ENCODE results near the gene NCK1. TPM values are rescaled to one million over a fixed set of nuclear protein-coding genes. Genes with fewer than 3 reads are reported as not detected.
"Not testable (repeated sequence)": the region's sequence is repeated elsewhere in the genome, so short reads cannot be mapped to it uniquely, and the experiment has no call there.

NCK1 gene
- total RNA-seq, 1 experiment from 2014 or later, result 33.0 TPM

DNA sequence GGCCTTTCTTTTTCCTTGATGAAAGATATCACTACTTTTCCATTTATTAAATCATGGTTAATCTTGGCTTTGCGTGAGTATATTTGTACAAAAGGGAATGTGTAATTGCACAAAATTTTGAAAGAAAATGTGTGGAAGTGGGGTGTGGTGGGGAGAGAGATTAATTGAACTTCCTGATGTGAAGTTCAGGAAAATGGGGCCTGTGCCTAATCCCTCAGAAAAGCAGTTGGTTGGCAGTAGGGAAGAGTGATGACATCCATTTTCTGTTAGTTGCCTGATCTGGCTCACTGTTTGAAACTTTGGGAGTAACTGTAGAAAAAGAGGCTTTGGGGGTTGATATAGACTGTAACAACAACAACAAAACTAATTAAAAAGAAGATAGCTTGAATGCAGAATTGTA is 85.0 kb downstream of the NCK1 start:
- no peak for DNase-seq (ENCODE audit: low read depth)

DNA sequence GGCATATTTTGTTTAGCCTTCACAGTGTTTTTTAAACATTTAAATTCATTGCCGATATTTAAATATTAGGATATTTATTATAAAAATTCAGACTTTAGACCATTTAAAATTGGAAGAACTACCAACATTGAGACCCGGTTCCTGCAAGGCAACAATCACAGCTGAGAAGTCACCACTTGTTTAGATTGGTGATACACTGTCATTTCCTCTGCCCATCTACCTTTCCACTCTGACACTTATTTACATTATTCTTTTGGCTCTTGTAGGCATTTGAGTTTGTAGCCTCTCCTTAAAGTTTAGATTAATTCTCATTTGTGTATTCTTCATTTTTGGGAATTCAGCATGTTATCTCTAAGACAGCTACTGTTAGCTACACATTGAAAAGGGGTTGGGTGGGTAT is 85.5 kb downstream of the NCK1 start:
- no peak for DNase-seq (ENCODE audit: low read depth)

DNA sequence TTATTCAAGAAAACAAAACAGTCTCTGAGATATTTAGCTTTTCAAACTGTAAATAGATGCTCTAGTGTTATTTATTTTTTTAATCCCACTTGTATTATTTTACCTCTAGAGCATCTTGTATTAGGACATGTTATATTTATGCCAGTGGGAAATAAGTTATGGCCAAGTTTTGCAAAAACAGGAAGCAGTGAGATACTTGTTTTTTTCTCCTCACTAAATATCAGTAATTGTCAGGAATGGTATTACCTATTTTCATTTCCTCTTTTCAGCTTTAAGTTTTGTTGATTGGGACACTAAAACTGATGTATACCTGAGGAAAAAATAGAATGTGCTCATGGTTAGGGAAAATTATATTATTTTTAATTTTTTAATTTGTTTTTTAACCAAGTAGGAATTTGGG is 87.1 kb downstream of the NCK1 start:
- DNase-seq (ENCODE audit: low read depth), result no peak

DNA sequence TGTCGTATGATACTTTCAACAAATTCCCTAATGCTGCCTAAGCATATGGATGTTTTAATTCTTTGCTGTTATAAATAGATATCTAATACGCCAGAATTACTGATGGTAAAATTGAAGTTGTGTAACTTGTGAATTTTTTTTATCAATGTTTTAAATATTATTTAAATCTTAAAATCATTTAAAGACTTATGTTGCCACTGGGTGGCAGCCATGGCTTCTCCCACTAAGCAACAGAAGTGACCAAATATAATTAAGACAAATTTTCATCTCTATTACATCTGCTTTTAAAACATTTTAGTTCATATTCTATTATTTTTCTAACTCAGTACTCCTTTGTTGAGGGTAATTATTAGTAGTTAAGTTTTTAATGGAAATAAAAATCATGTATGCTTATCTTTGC is 87.7 kb downstream of the NCK1 start:
- peak; percentile 13 for DNase-seq (ENCODE audit: low read depth)

DNA sequence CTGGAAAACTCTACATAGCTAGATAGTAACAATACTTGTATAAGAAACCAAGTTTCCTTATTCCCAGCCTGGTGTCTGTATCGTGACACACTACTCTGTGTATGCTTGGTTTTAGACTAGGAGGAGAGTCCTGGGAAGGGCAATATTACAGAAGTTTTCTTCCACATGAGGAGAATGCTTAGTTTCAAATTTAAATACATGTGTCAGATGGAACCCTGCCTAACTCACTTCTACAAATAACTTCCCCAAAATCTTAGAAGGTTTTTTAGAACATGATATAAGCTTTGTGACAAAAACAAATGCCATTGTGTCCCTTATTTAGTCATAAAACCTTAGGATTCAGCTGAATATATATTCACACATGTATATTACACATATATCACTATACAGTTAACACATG is 88.6 kb downstream of the NCK1 start:
- DNase-seq (ENCODE audit: low read depth), result no peak

DNA sequence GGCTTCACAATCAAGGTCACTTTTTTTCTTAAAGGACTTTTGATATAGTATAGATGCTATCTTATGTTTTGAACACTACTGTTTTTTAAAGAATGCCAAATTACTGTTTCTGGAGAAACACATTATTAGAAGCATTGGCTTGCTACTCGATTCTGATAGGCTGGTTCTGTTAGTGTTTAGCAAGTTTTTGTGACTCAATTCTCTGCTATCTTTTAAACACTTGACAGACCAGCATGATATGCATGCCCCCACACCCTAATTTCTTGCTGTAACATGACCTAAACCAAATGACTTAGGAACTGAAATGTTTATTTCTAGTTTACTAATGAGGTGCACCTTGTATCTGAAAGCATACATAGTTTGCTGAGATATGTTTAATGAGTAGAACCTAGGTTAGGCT is 90.3 kb downstream of the NCK1 start:
- peak; percentile 18 for DNase-seq (ENCODE audit: low read depth)

DNA sequence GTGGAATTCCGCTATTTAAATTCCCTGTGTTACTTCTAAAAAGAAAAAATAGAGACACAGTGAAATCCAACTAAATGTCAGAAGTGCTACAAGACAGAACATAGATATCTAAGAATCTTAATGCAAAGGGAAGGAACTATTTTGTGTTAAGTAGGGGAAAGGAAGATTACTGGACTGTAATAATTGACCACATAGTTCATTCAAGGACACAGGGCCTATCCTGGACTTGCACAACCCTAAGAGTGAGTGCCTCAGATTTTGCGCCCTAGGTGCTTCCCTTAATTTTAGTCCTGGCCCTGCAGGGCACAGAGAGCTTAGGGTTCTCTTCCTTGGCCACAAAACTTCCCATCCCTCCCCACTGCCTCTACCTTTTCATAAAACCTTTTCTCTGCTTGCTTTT is 92.2 kb downstream of the NCK1 start:
- DNase-seq (ENCODE audit: low read depth), result no peak

DNA sequence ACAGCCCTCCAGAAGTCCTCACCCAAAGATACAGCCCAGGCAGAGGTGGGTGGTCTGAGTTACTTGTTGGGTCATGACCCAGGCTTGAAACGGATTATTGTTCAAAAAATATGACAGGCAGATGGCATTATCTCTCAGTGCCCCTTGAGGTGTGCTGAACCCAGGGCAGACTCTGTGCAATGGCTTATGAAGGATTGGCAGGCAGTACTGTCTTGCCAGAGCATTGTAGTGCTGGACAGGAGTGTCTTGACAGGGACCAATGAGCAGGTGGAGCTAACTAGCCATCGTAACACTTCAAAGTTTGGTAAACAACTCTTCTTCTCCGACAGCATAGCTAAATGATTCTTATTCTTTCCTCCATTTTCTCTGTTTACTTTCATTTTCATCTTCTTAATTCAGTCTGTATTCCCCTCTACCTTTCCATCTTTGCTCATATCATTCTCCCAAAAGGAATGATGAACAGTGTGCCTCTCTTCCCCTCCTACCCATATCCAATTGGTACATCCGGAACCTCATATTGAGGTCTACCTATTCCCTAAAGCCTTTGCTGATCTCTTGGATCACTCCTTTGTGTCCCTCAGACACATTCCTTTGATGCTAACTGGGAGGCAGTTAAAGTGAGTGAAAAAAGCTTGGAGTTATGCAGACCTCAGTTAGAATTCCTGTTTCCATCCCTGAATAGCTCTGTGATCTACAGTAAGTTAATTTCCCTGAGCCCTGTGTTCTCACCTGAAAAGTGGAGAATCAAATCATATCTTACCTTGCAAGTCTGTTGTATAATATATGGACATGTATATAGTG is 93.2 kb downstream of the NCK1 start:
- DNase-seq (ENCODE audit: low read depth), result peak; percentile 26

DNA sequence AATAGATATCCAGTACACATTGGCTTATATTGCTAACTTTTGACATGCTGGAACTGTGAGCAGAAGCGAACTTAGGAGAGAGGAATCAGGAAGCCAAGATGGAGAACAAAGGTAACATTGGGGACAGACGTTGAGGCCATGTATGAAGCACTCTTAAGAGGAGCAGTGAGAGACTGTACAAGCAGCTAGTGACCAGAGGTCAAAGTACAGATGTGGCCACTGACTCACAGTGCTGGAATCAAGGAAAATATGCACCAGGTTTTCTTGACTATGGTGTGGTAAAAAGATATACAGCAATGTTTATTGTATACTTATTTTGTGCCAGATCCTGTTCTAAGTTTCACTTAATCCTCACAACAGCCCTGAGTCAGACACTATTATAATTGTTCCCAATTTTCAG is 93.8 kb downstream of the NCK1 start:
- peak; percentile 90 for DNase-seq (ENCODE audit: low read depth)

DNA sequence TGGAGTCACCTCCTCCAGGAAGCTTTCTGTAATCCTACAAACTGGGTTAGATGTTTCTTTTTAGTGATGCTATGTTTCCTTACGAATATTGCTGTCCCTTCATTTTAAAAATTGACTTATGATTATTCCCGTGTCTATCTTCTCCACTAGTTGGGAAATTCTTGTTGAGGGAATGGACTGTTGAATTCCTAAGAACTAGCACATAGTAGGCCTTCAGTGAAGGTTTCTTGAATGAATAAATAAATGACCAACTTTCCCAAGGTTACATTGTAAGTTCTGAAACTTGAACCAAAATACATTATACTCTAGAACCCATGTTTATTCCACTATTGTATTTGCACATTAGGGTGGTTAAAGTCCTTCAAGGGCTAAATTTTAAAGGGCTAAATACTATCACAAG is 95.0 kb downstream of the NCK1 start:
- DNase-seq (ENCODE audit: low read depth), result no peak

DNA sequence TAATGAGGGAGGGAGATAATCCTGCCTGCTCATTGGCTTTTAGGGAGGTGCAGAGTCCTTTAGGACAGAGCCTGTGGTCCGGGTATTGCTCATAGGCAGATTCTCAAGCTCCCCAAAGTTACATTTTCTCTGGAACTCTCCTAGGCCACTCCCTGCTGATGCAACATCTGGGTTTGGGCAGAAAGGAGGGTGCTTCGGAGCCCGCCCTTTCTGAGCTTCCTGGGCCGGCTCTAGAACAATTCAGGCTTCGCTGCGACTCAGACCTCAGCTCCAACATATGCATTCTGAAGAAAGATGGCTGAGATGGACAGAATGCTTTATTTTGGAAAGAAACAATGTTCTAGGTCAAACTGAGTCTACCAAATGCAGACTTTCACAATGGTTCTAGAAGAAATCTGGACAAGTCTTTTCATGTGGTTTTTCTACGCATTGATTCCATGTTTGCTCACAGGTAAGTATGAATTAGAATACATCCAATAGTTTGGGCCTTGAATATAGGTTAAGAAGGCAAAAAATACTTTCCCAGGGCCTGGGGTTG is 95.8 kb downstream of the NCK1 start, which contains the start of gene IL20RB:
TSS of gene IL20RB (plus strand) at position 233 of the 538 bp plus-strand sequence. CDS start at position 364, 131 bp downstream.
- DNase-seq (ENCODE audit: low read depth), result peak; percentile 57

DNA sequence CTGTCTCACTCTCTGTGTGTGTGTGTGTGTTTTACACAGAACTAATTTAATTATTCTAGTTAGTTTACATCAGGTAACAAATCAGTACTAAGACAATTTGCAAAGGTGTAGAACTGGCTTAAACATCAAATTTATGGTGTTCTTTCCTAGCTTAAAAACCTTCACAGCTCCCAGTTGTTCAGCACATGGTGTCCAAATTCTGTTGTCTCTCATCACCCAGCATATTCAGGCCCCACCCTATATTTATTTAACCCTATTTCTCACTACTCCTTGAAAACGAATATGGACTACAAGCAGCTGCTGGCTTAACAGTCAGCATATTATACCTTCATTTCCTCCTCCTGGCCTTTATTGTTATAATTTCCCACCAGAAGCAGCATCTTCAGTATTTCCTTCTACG is 96.9 kb downstream of the NCK1 start:
- DNase-seq (ENCODE audit: low read depth), result peak; percentile 31

DNA sequence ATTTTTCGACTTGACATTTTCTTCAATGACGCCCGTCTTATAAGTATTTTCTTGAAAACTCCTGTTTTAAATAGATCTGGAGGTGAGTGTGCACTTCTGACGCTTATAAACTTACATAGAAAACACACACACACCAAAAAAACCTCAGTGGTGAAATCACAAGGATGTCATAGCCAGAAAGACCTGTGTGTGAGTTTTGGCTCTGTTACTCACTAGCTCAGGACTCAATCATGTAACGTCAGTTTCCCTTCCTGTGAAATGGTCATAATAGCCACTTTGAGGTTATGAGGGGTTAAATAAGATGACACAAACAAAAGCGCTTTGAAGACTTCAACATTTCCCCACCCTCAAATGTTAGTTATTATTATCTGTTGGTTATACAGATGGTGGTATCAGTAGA is 97.6 kb downstream of the NCK1 start:
- DNase-seq (ENCODE audit: low read depth), result no peak

DNA sequence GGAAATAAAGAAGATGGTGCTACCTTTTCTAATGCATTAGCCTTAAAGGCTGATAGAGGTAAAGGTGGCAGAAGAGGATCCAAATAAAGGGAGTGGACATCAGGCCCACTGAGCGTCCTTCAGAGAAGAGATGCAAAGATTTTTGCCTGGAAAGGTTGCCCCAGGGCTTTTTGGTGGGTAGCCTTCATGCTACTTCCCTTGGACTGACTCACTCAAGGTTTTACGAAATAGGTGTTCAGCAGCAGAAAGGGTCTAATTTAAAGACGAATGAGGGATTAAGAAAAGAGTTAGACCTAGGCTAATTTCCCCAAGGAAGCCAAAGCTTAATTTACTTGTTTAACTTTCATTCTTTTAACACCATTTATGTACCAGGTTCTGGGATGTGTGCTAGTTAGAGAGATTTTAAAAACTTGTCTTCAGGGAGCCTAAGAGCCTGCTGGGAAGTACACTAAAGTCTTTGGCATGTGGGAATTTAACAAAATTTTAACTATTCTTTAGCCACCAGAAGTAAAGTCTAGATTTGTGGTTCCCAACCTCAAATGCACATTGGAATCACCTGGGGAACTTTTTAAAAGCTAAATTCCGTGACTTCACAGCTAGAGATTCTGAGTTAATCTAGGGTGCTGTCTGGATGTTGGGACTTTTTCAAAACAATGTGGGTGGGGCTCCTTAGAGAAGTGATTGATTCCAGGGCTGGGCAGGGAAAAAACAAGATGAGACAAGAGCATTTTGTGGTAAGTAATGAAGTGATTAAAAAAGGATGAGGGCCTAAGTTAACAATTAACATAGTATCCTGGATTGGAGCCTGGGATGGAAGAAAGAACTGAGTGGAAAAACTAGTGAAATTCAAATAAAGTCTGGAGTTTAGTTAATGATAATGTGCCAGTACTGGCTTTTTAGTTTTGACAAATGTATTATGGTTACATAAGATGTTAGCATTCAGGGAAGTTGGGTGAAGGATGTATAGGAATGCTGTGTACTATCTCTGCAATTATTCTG is 99.1 kb downstream of the NCK1 start:
- DNase-seq (ENCODE audit: low read depth), result peak; percentile 11

DNA sequence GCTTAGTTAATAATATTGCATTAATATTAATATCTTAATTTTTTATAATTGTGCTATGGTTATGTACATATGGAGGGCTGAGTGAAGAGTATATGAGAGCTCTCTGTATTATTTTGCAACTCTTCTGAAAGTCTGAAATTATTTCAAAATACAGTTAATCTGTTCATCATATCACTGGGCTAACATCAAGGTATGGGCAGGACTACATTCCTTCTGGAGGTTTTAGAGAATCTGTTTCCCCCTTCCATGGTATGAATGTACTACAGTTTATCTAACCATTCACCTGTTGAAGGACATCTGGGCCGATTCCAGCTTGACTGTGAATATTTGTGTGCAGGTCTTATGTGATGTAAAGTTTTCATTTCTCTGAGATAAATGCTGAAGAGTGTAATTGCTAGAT is 100.9 kb downstream of the NCK1 start:
- no peak for DNase-seq (ENCODE audit: low read depth)

DNA sequence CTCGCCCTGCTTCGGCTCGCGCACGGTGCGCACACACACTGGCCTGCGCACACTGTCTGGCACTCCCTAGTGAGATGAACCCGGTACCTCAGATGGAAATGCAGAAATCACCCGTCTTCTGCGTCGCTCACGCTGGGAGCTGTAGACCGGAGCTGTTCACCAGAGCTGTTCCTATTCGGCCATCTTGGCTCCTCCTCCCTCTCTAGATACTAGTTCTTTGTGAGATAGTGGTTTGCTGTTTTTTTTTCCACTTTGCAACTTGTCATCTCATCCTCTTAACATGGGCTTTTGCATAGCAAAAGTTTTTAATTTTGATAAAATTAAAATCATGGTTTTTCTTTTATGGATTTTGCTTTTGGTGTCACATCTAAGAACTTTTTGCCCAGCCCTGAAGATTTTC is 107.5 kb downstream of the NCK1 start:
- DNase-seq (ENCODE audit: low read depth), result not testable (repeated sequence)

DNA sequence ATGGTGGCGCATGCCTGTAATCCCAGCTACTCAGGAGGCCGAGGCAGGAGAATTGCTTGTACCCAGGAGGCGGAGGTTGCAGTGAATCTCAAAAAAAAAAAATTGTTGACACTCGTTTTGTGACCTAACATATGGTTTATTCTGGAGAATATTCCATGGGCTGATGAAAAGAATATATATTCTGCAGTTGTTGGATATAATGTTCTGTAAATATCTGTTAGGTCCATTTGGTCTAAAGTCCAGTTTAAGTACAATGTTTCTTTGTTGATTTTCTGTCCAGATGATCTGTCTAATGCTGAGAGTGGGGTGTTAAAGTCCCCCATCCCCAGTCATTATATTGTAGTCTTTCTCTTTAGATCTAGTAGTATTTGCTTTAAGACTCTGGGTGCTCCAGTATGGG is 111.3 kb downstream of the NCK1 start:
- DNase-seq (ENCODE audit: low read depth), result no peak

DNA sequence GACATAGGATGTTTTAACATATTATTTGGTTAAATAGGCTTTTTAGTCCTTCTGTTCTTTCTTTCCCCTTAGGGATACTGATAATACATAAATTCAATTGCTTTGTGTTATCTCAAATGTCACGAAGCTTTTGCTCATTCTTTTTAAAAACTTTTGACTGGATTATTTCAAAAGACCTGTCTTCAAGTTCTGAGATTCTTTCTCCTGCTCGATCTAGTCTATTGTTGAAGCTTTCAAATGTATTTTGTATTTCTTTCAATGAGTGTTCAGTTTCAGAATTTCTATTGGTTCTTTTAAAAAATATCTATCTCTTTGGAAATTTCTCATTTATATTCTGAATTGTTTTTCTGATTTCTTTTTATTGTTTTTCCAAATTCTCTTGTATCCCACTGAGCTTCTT is 112.7 kb downstream of the NCK1 start:
- DNase-seq (ENCODE audit: low read depth), result no peak

DNA sequence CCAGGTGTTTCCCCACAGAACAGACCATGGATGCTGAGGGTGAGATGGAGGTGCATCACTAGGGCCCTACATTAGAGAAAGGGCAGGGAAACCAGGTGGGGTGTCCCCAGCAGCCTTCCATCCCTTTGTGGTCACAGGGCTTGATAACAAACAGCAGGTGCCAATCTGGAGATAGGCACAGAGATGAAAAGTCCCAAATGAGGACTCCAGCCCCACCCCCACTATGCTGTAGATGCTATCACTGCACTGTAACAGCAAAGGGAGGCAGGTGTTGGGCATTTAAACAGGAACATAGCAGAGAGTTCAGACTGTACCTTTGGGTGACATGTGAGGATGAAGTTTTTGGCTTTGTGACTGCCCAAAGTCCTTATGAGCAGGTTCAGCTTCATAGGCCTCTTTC is 117.2 kb downstream of the NCK1 start:
- no peak for DNase-seq (ENCODE audit: low read depth)

DNA sequence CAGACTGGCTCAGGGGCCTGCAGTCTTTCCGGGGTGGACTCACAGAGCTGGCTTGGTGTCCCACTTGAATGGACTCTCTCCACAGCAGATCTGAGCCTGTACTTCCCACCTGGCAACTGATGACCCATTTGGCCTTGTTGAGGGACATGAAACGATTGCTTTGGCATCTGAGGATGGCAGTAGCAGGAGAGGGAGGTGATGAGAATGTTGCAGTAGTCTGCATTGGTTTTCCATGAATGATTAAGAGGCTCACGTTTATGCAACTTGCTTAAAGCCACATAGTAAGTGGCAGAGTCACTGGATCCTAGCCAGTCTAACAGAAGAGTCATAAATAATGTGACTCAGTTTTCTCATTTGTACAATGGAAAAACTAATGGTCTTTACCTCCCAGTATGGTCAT is 117.7 kb downstream of the NCK1 start:
- peak; percentile 28 for DNase-seq (ENCODE audit: low read depth)

DNA sequence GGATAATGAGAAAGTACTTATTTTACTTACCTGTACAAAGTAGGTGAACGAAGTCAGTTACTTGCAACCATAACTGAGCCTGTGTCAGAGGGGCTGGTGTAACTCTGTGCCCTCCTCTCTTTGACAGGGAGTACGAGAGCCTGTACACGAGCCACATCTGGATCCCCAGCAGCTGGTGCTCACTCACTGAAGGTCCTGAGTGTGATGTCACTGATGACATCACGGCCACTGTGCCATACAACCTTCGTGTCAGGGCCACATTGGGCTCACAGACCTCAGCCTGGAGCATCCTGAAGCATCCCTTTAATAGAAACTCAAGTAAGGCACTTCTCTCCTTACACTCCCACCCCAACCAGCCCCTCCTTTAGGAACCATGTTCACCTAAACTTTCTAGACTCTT is 120.0 kb downstream of the NCK1 start:
- DNase-seq (ENCODE audit: low read depth), result no peak

DNA sequence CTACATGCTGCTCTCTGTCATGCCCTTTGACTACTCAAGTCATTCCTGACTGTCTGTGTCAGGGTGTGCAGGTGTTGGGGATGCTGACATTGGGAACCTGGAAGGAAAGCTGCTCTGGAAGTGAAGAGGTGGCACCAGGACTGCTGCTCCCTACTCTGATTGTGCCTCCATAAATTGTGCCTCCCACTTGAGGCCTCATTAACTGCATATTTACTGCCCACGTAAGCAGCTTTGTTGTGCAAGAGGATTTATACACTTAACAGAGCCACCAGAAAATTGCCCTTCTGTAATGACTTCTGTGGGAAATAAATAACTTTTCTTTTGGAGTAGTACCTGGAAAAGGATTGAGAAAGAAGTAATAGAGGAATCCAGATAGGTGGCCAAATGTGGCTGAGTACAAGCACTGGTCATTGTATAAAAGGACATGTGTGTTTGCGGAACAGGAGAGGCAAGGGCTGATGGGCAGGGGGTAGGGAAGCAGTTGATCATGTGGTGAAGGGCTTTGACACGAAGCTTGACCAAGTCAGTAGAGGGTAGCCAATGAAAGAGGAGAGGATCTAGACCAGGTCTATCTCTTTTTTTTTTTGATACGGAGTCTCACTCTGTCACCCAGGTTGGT is 120.6 kb downstream of the NCK1 start:
- no peak for DNase-seq (ENCODE audit: low read depth)
